ENCODE data around the gene SLF2. TPM values are rescaled to one million over a fixed set of nuclear protein-coding genes. Genes with fewer than 3 reads are reported as not detected.

The SLF2 gene
- total and polyA plus RNA-seq, 2 of the 13 experiments (the other 11 are each of a cell fraction or from before 2014, with no cell fraction given) = 12.2 to 48.1 TPM

DNA sequence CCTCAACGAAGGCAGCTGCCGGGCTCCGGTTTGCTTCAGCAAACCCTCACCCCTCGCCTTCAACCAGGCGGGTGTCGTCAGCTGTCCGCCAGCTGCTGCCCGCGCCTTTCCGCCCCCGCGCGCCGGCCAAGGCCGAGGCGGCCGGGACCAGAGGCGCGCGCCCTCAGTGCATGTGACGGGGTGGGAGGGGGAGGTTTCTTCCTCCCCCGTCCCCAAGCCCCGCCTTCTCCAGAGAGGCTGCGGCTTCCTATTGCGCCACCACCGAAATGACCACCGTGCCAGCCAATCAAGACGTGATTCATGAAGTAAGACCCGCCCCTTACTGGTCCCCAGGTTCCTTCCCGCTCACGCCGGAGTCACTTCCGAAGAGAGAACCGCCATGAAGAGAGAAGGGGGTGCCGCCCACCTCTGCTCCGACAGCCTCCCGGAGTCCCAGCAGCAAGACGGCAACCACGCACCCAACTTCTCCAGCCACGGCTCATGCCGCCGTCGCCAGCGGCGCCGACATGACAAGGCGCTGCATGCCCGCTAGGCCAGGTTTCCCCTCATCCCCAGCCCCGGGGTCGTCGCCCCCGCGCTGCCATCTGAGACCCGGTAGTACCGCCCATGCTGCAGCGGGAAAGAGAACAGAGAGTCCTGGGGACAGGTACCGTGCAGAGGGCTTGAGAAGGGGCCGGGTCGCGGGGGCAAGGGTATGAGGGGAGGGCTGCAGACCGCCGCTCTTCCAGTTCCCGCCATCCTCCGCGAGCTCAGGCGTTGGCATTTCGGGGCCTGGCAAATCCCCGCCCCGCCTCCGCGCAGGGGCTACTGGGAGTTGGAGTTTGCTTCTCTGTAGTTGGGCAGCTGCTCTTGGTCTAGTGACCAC is at the start of gene SLF2 (continued):
- TF ChIP-seq, protein P1, sequence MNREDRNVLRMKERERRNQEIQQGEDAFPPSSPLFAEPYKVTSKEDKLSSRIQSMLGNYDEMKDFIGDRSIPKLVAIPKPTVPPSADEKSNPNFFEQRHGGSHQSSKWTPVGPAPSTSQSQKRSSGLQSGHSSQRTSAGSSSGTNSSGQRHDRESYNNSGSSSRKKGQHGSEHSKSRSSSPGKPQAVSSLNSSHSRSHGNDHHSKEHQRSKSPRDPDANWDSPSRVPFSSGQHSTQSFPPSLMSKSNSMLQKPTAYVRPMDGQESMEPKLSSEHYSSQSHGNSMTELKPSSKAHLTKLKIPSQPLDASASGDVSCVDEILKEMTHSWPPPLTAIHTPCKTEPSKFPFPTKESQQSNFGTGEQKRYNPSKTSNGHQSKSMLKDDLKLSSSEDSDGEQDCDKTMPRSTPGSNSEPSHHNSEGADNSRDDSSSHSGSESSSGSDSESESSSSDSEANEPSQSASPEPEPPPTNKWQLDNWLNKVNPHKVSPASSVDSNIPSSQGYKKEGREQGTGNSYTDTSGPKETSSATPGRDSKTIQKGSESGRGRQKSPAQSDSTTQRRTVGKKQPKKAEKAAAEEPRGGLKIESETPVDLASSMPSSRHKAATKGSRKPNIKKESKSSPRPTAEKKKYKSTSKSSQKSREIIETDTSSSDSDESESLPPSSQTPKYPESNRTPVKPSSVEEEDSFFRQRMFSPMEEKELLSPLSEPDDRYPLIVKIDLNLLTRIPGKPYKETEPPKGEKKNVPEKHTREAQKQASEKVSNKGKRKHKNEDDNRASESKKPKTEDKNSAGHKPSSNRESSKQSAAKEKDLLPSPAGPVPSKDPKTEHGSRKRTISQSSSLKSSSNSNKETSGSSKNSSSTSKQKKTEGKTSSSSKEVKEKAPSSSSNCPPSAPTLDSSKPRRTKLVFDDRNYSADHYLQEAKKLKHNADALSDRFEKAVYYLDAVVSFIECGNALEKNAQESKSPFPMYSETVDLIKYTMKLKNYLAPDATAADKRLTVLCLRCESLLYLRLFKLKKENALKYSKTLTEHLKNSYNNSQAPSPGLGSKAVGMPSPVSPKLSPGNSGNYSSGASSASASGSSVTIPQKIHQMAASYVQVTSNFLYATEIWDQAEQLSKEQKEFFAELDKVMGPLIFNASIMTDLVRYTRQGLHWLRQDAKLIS (CRISPR knock-in tag; IDR thresholded peaks at IDR 0.05) = no peak
- no peak for TF ChIP-seq ZBTB26 (CRISPR knock-in tag; IDR thresholded peaks at IDR 0.05; ENCODE audit: borderline replicate concordance)
- no peak for TF ChIP-seq HNRNPH1 (optimal IDR thresholded peaks at IDR 0.05; ENCODE audit: low read depth, low read length)
- TF ChIP-seq CHD2 (IDR thresholded peaks at IDR 0.05; ENCODE audit: low read depth, low read length) = peak; percentile 78; the same call in 1 of the 2 replicates
- peak; percentile 43 for TF ChIP-seq ZNF543 (CRISPR knock-in tag; IDR thresholded peaks at IDR 0.05)
- TF ChIP-seq TAF15 (IDR thresholded peaks at IDR 0.05; ENCODE audit: low read depth, low read length, poor library complexity, severe bottlenecking) = peak; percentile 69
- no peak for TF ChIP-seq NONO (IDR thresholded peaks at IDR 0.05)
- TF ChIP-seq NONO (CRISPR knock-in tag; conservative IDR thresholded peaks at IDR 0.05) = peak; percentile 71; the same call in 1 of the 2 replicates
- TF ChIP-seq, protein P2, sequence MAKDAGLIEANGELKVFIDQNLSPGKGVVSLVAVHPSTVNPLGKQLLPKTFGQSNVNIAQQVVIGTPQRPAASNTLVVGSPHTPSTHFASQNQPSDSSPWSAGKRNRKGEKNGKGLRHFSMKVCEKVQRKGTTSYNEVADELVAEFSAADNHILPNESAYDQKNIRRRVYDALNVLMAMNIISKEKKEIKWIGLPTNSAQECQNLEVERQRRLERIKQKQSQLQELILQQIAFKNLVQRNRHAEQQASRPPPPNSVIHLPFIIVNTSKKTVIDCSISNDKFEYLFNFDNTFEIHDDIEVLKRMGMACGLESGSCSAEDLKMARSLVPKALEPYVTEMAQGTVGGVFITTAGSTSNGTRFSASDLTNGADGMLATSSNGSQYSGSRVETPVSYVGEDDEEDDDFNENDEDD (CRISPR knock-in tag; IDR thresholded peaks at IDR 0.05; ENCODE audit: borderline replicate concordance) = peak; percentile 93; the same call in 1 of the 2 replicates
- no peak for TF ChIP-seq JUNB (CRISPR knock-in tag; IDR thresholded peaks at IDR 0.05; ENCODE audit: borderline replicate concordance)
- TF ChIP-seq, protein P3, sequence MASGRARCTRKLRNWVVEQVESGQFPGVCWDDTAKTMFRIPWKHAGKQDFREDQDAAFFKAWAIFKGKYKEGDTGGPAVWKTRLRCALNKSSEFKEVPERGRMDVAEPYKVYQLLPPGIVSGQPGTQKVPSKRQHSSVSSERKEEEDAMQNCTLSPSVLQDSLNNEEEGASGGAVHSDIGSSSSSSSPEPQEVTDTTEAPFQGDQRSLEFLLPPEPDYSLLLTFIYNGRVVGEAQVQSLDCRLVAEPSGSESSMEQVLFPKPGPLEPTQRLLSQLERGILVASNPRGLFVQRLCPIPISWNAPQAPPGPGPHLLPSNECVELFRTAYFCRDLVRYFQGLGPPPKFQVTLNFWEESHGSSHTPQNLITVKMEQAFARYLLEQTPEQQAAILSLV (CRISPR knock-in tag; IDR thresholded peaks at IDR 0.05; ENCODE audit: borderline replicate concordance) = peak; percentile 85
- TF ChIP-seq ZNF510 (CRISPR knock-in tag; IDR thresholded peaks at IDR 0.05; ENCODE audit: low read depth) = no peak; the same call in 1 of the 2 replicates
- no peak for TF ChIP-seq TCF7L2 (IDR thresholded peaks at IDR 0.05; ENCODE audit: low read depth, low read length)
- peak; percentile 81; the same call in 1 of the 2 replicates for TF ChIP-seq PRMT3 (CRISPR knock-in tag; IDR thresholded peaks at IDR 0.05; ENCODE audit: borderline replicate concordance, low read depth)
- TF ChIP-seq PAX8 (CRISPR knock-in tag; IDR thresholded peaks at IDR 0.05; ENCODE audit: borderline replicate concordance) = no peak
- TF ChIP-seq MTA1 (CRISPR knock-in tag; IDR thresholded peaks at IDR 0.05; ENCODE audit: borderline replicate concordance) = 0 out of 2 replicates have a peak, but pooled peaks have one; percentile 40
- no peak for TF ChIP-seq MEIS1 (CRISPR knock-in tag; IDR thresholded peaks at IDR 0.05; ENCODE audit: borderline replicate concordance)
- no peak for TF ChIP-seq ZBTB8A (CRISPR knock-in tag; IDR thresholded peaks at IDR 0.05; ENCODE audit: borderline replicate concordance, low read depth)
- TF ChIP-seq ATRX (CRISPR knock-in tag; IDR thresholded peaks at IDR 0.05; ENCODE audit: borderline replicate concordance) = no peak

All from HepG2 (cell line).